PC-3 (cell line): Measurements from ENCODE around the gene DOCK4.

Source experiments
- EZH2phosphoT487 ChIP-seq: fragments of 300-600 bp; sonication (generic); IDR thresholded peaks from 2 replicates; pipeline ENCODE4 v1.6.1; 2018; ENCODE audit warnings: mild to moderate bottlenecking, antibody characterized with exemption, low read length, borderline replicate concordance
- TF ChIP-seq, protein P1 (sequence below): fragments of 300-600 bp; sonication (generic); conservative IDR thresholded peaks from 2 replicates; pipeline ENCODE4 v1.5.1; 2017; ENCODE audit warnings: antibody characterized with exemption, low read depth, mild to moderate bottlenecking, low read length

DNA sequence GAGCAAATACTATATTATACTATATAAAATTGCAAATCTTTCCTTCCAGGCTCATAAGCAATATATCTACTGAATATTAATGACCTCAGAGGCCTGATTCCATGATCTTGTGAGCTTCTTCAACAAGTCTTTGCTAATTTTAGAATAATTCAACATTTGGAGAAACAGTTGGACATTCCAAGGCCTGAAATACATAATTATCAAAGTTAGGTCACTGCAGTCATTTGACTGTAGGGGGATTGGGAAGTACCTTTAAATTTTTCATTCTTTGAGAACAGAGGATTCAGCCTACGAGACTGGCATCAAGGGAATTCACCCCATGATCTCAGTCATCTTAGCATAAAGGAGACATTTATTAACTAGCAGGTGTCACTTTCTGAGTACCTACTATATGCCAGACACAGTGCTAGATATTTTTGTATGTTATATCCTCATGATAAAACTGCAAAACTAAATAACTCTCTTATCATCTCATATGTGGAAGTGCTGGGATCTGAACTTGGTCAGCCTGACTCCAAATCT, 85.4 kb downstream of the DOCK4 start:
- TF ChIP-seq, protein P1, sequence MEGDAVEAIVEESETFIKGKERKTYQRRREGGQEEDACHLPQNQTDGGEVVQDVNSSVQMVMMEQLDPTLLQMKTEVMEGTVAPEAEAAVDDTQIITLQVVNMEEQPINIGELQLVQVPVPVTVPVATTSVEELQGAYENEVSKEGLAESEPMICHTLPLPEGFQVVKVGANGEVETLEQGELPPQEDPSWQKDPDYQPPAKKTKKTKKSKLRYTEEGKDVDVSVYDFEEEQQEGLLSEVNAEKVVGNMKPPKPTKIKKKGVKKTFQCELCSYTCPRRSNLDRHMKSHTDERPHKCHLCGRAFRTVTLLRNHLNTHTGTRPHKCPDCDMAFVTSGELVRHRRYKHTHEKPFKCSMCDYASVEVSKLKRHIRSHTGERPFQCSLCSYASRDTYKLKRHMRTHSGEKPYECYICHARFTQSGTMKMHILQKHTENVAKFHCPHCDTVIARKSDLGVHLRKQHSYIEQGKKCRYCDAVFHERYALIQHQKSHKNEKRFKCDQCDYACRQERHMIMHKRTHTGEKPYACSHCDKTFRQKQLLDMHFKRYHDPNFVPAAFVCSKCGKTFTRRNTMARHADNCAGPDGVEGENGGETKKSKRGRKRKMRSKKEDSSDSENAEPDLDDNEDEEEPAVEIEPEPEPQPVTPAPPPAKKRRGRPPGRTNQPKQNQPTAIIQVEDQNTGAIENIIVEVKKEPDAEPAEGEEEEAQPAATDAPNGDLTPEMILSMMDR, result no peak
- no peak for TF ChIP-seq EZH2phosphoT487
